HG03175 (cell line): Measurements from ENCODE around the gene DOCK10.

Source experiments
- ATAC-seq: cut with Tn5 transposase; IDR thresholded peaks from one replicate; pipeline ENCODE4 v1.9.1; 2021; ENCODE audit warnings: mild to moderate bottlenecking, moderate library complexity; ENCODE audit not compliant: unreplicated experiment

The DOCK10 gene

GRCh38 chr2:224846686-224847085 lies 195.6 kb downstream of the DOCK10 start:
- no peak for ATAC-seq

- ATAC-seq = no peak
These were observed 196.1 kb downstream of the DOCK10 start for GRCh38 chr2:224846161-224846560.

GRCh38 chr2:224843141-224843540 lies 199.1 kb downstream of the DOCK10 start:
- ATAC-seq = no peak

- ATAC-seq = no peak
These were observed 200.4 kb downstream of the DOCK10 start for GRCh38 chr2:224841910-224842309.

- ATAC-seq = no peak
These were observed 203.9 kb downstream of the DOCK10 start for GRCh38 chr2:224838335-224838734.

GRCh38 chr2:224837558-224837957 lies 204.7 kb downstream of the DOCK10 start:
- no peak for ATAC-seq

- ATAC-seq = no peak
These were observed 205.2 kb downstream of the DOCK10 start for GRCh38 chr2:224837066-224837465.

GRCh38 chr2:224836263-224836662 lies 206.0 kb downstream of the DOCK10 start:
- no peak for ATAC-seq

- no peak for ATAC-seq
These were observed 206.9 kb downstream of the DOCK10 start for GRCh38 chr2:224835405-224835804.

- no peak for ATAC-seq
These were observed 208.3 kb downstream of the DOCK10 start for GRCh38 chr2:224833986-224834385.

GRCh38 chr2:224832207-224832606 lies 210.1 kb downstream of the DOCK10 start:
- ATAC-seq = no peak

- no peak for ATAC-seq
These were observed 210.7 kb downstream of the DOCK10 start for GRCh38 chr2:224831530-224831929.

- ATAC-seq = no peak
These were observed 221.8 kb downstream of the DOCK10 start for GRCh38 chr2:224820283-224820991.

- ATAC-seq = no peak
These were observed 223.2 kb downstream of the DOCK10 start for GRCh38 chr2:224819075-224819474.

GRCh38 chr2:224817676-224818075 lies 224.6 kb downstream of the DOCK10 start:
- ATAC-seq = no peak

GRCh38 chr2:224816816-224817215 lies 225.5 kb downstream of the DOCK10 start:
- no peak for ATAC-seq

GRCh38 chr2:224813578-224813977 lies 228.7 kb downstream of the DOCK10 start:
- ATAC-seq = no peak

- ATAC-seq = no peak
These were observed 234.9 kb downstream of the DOCK10 start for GRCh38 chr2:224807153-224807964.

- no peak for ATAC-seq
These were observed 238.3 kb downstream of the DOCK10 start for GRCh38 chr2:224803930-224804329.

- no peak for ATAC-seq
These were observed 239.9 kb downstream of the DOCK10 start for GRCh38 chr2:224802407-224802806.

- ATAC-seq = no peak
These were observed 240.9 kb downstream of the DOCK10 start for GRCh38 chr2:224801360-224801759.

- ATAC-seq = no peak
These were observed 242.6 kb downstream of the DOCK10 start for GRCh38 chr2:224799691-224800090.
